ENCODE measurements around the gene RNASE7. TPM values are rescaled to one million over a fixed set of nuclear protein-coding genes. Genes with fewer than 3 reads are reported as not detected.

RNASE7 gene
- total RNA-seq, 1 donor from 2014 or later = not detected

DNA sequence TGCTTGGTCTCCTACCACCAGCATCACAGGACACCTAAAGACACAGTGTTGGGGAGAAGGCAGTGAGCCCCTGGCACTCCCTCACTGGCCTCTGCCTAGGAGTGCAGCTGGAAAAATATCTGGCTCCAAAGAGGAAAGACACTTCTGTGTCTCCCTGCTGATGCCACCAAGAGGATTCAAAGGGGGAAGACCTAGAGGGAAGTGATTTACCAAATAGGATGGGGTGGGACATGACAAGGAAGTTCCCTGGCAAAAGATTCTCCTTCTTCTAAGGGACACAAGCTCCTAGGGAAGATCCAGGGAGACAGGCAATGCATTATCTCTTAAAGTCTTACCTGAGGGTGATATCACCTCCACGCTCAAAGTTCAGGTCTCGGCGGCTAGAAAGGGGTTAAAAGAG, 23.4 kb upstream of the RNASE7 start:
- Histone ChIP-seq H3K4me3 (no peak overlapping the region), H3K36me3 (peaks cover 50% of the 10 kb centered on the region), H3K4me1 (peaks cover 11% of the 10 kb centered on the region), H3K9me3 (no peaks in the 10 kb centered on the region), H3K27me3 (no peaks in the 10 kb centered on the region), H3K27ac (no peak overlapping the region)
- no peak for ATAC-seq
- TF ChIP-seq, protein P1, sequence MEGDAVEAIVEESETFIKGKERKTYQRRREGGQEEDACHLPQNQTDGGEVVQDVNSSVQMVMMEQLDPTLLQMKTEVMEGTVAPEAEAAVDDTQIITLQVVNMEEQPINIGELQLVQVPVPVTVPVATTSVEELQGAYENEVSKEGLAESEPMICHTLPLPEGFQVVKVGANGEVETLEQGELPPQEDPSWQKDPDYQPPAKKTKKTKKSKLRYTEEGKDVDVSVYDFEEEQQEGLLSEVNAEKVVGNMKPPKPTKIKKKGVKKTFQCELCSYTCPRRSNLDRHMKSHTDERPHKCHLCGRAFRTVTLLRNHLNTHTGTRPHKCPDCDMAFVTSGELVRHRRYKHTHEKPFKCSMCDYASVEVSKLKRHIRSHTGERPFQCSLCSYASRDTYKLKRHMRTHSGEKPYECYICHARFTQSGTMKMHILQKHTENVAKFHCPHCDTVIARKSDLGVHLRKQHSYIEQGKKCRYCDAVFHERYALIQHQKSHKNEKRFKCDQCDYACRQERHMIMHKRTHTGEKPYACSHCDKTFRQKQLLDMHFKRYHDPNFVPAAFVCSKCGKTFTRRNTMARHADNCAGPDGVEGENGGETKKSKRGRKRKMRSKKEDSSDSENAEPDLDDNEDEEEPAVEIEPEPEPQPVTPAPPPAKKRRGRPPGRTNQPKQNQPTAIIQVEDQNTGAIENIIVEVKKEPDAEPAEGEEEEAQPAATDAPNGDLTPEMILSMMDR (IDR thresholded peaks at IDR 0.05) = no peak
- intact Hi-C loops (cut with DNase I) = loop anchor here (5.0 kb wide), 1 partner anchor 74 kb away; no protein-coding TSS in a partner anchor
- no peak for DNase-seq

DNA sequence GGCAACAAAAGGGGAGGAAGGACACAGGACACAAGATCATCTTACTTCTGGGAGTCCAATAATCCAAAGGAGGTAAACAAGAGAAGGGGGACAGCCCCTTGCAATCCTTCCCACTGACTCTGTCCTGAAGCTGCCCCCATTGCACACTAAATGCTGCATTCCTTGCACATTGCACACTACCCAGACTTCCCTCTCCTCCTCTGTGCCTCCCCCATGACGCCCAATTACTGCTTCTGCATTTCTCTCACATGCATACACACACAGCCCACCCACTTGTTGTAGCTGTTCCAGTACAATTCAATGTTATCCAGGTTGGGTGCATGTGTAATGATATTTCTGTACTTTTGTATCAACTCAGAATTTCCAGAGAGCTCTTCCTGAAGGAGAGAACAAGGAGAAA, 22.8 kb upstream of the RNASE7 start:
- DNase-seq = no peak
- no peak overlapping the region for H3K27ac ChIP-seq
- H3K36me3 ChIP-seq = peaks cover 50% of the 10 kb centered on the region
- intact Hi-C loops (cut with DNase I) = loop anchor here (5.0 kb wide), 1 partner anchor 73 kb away; no protein-coding TSS in a partner anchor
- peak; percentile 27 for ATAC-seq
- no peak overlapping the region for H3K4me3 ChIP-seq
- H3K9me3 ChIP-seq = no peaks in the 10 kb centered on the region
- TF ChIP-seq, protein P1 (IDR thresholded peaks at IDR 0.05) = no peak
- H3K27me3 ChIP-seq = no peaks in the 10 kb centered on the region
- H3K4me1 ChIP-seq = peaks cover 17% of the 10 kb centered on the region

DNA sequence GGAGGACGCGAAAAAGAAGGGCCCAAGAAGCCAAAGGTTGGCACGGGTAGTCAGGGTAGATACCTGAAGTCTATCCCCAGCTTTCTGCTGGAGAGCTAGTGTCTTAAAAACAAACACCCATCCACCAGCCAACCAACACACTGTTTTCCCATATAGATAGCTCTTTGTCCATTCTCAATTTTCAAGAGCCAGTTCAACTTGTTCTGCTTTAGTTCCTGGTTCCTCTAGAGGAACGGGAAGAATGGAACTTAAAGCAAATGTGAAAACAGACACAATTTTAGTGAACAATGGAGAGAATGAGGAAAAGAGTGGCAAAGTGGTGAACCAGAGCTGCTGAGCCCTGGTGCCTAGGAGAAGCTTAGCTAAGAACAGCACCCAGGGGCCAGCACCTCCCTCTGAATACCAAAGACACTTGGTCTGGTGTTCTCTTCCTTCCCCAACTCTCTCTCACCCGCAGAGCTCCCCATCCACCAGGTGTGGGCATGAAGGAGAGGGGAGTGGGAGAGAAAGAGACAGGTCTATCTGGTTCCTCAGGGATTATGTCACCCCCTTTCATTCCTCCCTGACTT, 21.1 kb upstream of the RNASE7 start:
- ATAC-seq (no peak), DNase-seq (no peak)
- H3K36me3 ChIP-seq = peaks cover 50% of the 10 kb centered on the region
- H3K27ac ChIP-seq = no peak overlapping the region
- TF ChIP-seq, protein P1 (IDR thresholded peaks at IDR 0.05) = no peak
- H3K9me3 ChIP-seq = no peaks in the 10 kb centered on the region
- H3K27me3 ChIP-seq = no peaks in the 10 kb centered on the region
- H3K4me1 ChIP-seq = peaks cover 17% of the 10 kb centered on the region
- no peak overlapping the region for H3K4me3 ChIP-seq
- intact Hi-C loops (cut with DNase I) = no loop called here

DNA sequence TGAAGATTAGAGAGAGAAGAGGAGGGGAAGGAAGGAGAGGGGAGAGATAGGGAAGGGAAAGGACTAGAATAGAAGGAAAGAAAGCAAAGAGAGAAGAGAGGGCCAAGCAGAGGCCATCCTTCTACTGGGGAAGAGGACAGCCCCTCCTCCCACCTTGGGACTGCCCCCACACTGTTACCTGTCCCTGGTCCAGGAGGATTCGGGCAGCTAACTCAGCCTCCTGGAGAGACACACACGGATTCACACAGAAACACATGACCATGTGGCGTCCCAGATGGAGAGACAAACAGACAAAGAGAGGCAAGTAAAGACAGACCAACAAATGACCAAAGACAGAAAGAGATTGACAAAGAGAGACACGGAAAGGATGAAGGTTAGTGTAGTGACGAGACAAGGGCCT, 19.5 kb upstream of the RNASE7 start:
- TF ChIP-seq, protein P1 (IDR thresholded peaks at IDR 0.05) = no peak
- intact Hi-C loops (cut with DNase I) = no loop called here
- DNase-seq (no peak), ATAC-seq (no peak)
- Histone ChIP-seq H3K4me1 (peaks cover 22% of the 10 kb centered on the region), H3K9me3 (no peaks in the 10 kb centered on the region), H3K27ac (peak overlapping the region; percentile 17), H3K4me3 (peak overlapping the region; percentile 86), H3K36me3 (peaks cover 41% of the 10 kb centered on the region), H3K27me3 (no peaks in the 10 kb centered on the region)

DNA sequence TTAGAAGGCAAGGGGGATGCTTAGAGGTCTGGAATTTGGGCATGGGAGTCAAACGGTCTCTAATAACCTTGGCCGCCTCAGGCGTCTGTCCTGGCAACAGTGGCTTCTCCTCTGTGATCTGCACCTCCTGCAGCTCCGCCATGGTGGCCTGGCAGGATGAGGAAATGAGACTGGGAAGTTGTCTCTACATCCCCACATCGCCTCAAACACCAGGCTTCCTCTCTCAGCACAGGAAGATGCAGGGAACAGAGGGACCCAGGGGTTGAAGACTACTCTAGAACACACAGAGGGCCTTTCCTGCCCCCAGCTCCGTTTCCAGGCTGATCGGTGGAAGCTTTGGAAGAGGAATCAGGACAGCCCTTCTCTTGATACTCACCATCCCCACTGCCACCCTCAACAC, 19.0 kb upstream of the RNASE7 start:
- Histone ChIP-seq H3K36me3 (peaks cover 37% of the 10 kb centered on the region), H3K27ac (peak overlapping the region; percentile 88), H3K27me3 (no peaks in the 10 kb centered on the region), H3K4me1 (peaks cover 22% of the 10 kb centered on the region), H3K4me3 (peak overlapping the region; percentile 86), H3K9me3 (no peaks in the 10 kb centered on the region)
- TF ChIP-seq, protein P1 (IDR thresholded peaks at IDR 0.05) = no peak
- intact Hi-C loops (cut with DNase I) = no loop called here
- no peak for DNase-seq
- peak; percentile 10 for ATAC-seq
